ENCODE measurements around the gene SLC34A3. TPM values are rescaled to one million over a fixed set of nuclear protein-coding genes. Genes with fewer than 3 reads are reported as not detected.
"Not testable (repeated sequence)": the region's sequence is repeated elsewhere in the genome, so short reads cannot be mapped to it uniquely, and the experiment has no call there.

The SLC34A3 gene
- polyA plus RNA-seq, 1 donor, result 1.5 TPM

GRCh38 chr9:137255448-137256114 lies 24.9 kb downstream of the SLC34A3 start:
- no peak for DNase-seq (ENCODE audit: low read depth)

DNA sequence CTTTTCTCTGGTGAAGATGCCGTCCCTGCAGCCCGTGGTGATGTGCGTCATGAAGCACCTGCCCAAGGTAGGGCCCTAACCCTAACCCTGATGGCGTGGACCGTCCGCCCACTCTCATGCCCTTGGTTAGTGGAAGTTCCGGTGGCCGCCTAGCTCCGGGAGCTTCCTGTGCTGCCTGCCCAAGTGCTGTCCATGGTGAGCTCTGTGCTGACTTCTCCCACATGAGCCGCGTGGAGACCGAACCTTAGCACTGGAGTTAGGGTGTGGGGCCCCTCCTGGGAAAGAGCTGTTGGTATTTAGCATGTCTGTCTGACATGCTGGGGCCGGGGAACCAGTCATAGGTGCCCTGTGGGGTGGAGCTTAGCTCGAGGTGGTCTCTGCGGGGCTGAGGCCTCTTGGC lies 25.7 kb downstream of the SLC34A3 start:
- no peak for DNase-seq (ENCODE audit: low read depth)

- no peak for DNase-seq (ENCODE audit: low read depth)
Measured at GRCh38 chr9:137256856-137257255, 26.2 kb downstream of the SLC34A3 start.

GRCh38 chr9:137262173-137262908 lies 31.6 kb downstream of the SLC34A3 start:
- DNase-seq (ENCODE audit: low read depth), result not testable (repeated sequence)

DNA sequence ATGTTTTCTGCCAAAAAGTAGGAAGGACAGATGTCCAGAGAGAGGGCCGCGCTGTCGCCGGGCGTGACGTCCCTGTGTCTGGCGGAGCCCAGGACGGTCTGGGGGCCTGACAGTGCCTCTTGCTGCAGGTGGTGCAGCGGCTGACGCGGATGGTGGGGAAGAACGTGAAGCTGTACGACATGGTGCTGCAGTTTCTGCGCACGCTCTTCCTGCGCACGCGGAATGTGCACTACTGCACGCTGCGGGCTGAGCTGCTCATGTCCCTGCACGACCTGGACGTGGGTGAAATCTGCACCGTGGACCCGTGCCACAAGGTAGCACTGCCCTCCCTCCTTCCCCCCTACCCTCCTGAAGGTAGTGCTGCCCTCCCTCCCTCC lies 32.2 kb downstream of the SLC34A3 start:
- DNase-seq (ENCODE audit: low read depth), result no peak

GRCh38 chr9:137263506-137263905 lies 32.8 kb downstream of the SLC34A3 start:
- no peak for DNase-seq (ENCODE audit: low read depth)

GRCh38 chr9:137264067-137264466 lies 33.4 kb downstream of the SLC34A3 start:
- DNase-seq (ENCODE audit: low read depth), result no peak

DNA sequence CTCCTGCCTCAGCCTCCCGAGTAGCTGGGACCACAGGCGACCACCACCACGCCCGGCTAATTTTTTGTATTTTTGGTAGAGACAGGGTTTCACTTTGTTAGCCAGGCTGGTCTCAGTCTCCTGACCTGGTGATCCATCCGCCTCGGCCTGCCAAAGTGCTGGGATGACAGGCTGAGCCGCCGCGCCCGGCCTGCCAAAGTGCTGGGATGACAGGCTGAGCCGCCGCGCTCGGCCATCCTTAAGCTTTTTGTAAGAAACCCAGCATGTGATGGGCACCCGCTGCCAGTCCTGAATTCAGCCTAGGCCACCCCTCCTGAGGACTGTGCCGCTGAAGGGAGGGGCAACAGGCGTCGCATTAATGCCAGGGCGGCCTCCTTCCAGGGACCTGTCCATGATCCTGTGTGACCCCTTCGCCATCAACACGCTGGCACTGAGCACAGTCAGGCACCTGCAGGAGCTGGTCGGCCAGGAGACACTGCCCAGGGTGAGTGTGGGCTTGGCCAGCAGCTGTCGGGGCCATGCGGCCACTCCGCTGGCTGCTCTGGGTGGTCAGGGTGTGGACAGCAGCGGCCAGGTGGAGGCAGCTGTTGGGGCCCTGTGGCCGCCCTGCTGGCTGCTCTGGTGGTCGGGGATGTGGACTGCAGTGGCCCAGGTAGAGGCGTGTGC lies 34.9 kb downstream of the SLC34A3 start:
- DNase-seq (ENCODE audit: low read depth), result no peak

GRCh38 chr9:137266162-137266527 lies 35.4 kb downstream of the SLC34A3 start:
- DNase-seq (ENCODE audit: low read depth), result no peak

DNA sequence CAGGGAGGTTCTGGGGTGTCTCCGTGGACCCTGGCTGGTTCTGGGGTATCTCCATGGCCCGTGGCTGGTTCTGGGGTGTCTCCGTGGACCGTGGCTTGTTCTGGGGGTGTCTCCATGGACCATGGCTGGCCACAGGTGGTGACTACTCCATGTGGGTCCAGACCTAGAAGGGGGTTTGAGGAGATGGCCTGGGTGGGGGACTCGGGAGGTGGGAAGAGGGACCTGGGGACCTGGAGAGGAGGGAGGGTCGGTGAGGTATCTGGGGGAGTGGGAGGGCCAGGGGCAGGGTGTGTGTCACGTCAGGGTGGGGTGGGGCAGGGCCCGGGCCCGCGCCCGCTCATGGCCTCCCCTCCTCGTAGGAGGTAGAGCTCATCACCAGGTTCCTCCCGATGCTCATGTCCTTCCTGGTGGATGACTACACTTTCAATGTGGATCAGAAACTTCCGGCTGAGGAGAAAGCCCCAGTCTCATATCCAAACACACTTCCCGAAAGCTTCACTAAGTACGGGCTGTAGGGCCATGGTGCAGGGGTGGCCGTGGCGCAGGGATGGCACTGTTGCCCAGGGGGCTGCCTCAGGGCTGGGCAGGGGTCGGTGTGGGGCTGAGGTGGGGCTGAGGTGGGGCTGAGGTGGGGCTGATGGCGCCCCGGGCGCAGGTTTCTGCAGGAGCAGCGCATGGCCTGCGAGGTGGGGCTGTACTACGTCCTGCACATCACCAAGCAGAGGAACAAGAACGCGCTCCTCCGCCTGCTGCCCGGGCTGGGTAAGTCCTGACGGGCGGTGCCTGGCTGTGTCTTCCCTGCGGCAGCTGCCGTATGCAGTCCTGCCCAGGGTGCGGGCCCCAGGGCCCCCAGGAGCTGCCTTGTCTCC lies 36.1 kb downstream of the SLC34A3 start:
- no peak for DNase-seq (ENCODE audit: low read depth)

- DNase-seq (ENCODE audit: low read depth), result no peak
Measured at GRCh38 chr9:137267933-137268355, 37.2 kb downstream of the SLC34A3 start.

DNA sequence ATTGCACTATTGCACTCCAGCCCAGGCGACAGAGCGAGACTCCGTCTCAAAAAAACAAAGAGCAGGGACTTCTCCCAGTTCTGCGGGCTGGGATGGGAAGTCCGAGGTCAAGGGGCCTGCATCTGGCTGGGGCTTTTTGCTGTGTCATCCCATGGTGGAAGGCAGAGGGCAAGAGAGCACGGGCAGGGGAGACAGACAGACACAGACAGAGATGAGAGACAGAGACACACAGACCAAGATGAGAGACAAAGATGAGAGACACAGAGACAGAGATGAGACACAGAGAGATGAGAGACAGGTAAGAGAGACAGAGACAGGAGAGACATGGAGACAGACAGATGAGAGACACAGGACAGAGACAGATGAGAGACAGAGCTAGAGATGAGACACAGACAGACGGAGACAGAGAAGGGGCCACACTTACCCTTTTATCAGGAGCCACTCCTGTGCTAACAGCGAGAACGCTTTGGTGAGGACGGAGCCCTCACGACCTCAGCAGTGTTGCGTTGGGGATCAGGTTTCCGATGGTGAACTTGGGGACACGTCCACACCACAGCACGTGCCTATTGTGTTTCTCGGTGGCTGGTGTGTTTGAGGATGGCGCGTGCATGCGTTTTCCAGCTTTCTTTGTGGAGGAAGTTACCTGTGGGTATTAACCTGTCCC lies 38.0 kb downstream of the SLC34A3 start:
- no peak for DNase-seq (ENCODE audit: low read depth)

DNA sequence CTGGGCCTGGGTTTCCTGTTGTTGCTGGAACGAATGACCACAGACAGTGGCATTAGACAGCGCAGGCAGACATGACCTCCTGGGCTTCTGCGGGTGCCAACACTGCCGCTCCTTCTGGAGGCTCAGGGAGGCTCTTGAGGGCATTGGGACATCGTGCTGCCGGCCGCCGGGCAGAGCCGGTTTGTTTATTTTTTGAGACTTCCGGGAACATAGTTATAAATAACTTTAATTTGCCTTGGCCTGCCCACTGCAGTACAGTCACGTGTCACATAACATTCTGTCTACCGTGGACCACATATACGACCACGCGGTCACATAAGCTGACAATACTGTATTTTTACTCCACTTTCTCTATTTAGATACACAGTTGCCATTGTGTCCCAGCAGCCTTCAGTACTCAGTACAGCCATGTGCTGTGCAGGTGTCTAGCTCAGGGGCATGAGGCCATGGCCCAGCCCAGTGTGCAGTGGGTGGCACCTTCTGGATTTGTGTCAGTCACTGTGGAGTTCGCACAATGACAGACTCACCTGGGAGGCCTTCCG lies 38.6 kb downstream of the SLC34A3 start:
- DNase-seq (ENCODE audit: low read depth), result no peak

- DNase-seq (ENCODE audit: low read depth), result no peak
Measured at GRCh38 chr9:137270929-137271695, 40.4 kb downstream of the SLC34A3 start.

DNA sequence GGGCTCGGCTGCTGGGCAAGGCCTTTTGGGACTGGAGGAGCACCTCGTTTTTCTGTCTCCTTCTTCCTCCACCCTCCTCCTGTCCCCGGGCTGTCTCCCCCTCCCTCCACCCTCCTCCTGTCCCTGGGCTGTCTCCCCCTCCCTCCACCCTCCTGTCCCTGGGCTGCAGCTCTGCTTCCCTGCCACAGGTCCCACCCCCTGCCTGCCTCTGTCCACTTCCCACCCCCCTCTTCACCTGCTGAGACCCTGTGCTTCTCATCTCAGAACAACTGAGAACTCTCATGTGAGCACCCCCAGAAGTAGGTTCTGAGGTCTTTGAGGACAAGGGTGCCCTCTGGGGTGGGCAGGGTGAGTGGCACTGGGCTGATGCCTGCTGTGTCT lies 41.0 kb downstream of the SLC34A3 start:
- DNase-seq (ENCODE audit: low read depth), result no peak

DNA sequence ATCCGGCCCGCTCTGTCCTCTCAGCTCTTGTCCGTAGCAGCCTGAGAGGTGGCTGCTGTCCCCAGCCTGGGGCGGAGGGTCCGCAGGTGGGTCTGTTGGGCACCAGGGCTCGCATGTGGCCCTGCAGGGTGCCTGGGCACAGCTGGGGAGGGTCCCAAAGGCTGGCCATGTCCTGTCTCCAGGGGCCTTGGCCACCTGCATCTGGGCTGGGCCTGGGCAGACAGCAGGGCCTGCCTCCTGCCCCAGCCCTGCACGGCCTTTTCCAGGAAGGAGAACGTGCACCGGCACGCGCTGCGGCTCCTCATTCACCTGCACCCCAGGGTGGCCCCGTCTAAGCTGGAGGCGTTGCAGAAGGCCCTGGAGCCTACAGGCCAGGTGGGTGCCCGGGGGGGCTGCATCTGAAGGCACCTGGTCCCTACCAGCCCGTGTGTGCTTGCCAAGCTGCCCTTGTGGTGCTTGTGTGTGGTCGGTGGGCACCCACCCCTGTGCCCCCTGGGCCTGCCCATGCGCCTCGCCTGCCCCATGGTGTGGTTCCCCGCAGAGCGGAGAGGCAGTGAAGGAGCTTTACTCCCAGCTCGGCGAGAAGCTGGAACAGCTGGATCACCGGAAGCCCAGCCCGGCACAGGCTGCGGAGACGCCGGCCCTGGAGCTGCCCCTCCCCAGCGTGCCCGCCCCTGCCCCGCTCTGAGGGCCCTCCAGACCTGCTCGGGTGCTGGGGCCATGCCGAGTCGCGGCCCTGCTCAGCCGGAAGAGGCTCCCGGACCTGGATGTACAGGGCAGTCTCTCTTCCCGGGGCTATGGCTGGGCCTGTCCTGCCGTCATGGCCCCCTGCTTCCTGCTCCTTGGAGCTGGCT lies 41.8 kb downstream of the SLC34A3 start:
- DNase-seq (ENCODE audit: low read depth), result no peak

- DNase-seq (ENCODE audit: low read depth), result no peak
Measured at GRCh38 chr9:137273095-137273490, 42.4 kb downstream of the SLC34A3 start.

DNA sequence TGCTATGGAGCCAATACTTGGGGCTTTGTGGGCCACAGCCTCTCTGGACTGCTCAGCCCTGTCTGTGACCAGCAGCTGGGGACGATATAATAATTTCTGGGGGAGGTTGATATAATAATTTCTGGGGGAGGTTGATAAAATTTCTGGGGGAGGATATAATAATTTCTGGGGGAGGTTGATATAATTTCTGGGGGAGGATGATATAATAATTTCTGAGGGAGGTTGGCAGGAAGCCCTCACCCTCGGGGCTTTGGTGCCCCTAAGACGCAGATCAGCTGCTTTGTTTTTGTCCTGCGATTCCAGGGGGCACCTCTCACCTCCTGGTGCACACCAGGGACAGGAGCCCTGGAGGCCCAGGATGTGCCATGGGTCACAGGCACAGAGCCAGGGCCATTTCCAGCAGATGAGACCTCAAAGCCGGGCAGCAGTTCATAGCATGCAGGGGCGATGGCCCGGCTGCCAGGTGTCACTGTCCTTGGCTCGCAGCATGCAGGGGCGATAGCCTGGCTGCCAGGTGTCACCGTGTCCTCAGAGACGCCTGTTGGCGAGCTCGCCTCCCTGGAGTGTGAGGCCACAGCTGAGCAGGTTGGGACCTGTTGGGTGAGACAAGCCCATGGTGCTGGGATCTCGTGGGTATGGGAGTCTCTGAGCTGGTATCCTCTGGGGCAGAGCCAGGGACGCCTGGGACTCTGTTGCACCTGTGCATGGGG lies 43.1 kb downstream of the SLC34A3 start:
- no peak for DNase-seq (ENCODE audit: low read depth)

DNA sequence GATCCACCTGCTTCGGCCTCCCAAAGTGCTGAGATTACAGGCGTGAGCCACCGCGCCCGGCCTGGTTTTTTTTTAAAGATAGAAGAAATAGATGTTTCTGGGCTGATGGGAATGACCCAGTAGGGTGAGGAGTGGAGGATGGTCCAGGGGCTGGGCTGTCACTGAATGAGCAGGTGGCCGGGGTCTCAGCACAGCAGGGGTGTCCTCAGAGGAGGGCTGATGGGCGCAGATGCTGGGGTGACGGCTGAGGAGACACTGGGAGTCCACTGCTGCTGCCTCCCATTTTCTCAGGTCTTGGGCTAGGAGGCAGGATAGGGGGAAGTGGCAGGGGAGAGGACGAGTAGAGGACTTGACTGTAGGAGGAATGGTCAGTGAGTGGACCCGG lies 44.5 kb downstream of the SLC34A3 start:
- DNase-seq (ENCODE audit: low read depth), result no peak

All from forelimb muscle (tissue), 1 donor.